GM10847 (cell line): ENCODE measurements around the gene WFDC6.

Experiments
- POLR2A ChIP-seq: IDR thresholded peaks from 2 replicates; pipeline ENCODE4 v1.6.1; 2011; ENCODE audit not compliant: insufficient read length; ENCODE audit errors: extremely low read depth

WFDC6 gene

GRCh38 chr20:45539382-45539781 is at the start of gene WFDC6:
WFDC6 (minus strand) TSS chr20:45539482; CDS start chr20:45539407, 75 bp downstream.
- TF ChIP-seq POLR2A, result no peak

DNA sequence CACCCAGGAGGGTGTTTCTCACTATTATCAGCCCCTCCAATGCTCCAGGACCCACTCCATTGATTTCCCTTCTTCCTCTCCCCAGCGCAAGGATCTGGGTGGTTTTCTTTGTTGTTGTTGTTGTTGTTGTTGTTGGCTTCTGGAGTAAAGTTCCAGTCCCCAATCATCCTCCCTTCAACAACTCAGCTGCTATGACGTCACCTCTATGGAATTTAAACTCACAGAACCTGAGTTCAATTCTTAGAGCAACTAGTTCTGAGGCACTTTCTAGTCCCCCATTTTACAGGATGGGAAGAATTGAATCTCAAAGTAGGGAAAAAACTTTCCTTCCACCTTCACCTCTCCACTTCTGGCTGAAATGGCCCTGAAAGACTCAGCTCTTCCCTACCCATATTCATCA is 49.5 kb upstream of the WFDC6 start:
- TF ChIP-seq POLR2A, result no peak

DNA sequence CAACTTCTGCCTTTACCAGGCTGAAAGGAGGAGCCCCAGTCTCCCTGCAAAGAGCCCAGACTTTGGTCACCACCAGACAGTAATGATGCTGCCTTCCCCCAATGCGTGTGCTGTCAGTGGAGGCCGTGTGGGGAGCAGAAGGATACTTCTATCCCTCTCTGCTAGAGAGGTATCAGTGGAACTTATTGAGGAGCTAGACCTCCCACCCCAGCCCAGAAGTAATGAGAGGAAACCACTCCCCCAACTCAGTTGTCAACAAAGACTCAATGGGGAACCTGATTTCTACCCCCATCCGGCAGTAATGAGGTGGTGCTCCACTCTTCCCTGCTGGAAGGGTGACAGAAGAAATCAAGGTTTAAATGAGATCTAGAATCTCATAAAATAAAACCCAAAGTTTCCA is 44.2 kb upstream of the WFDC6 start:
- no peak for TF ChIP-seq POLR2A

GRCh38 chr20:45581702-45582101 is 42.4 kb upstream of the WFDC6 start:
- no peak for TF ChIP-seq POLR2A

GRCh38 chr20:45579184-45579583 is 39.9 kb upstream of the WFDC6 start, which contains the start of gene WFDC8:
WFDC8 (minus strand) TSS chr20:45579284; CDS start chr20:45579247, 37 bp downstream.
- TF ChIP-seq POLR2A, result no peak

- no peak for TF ChIP-seq POLR2A
Measured at GRCh38 chr20:45578231-45578630, 38.9 kb upstream of the WFDC6 start.

DNA sequence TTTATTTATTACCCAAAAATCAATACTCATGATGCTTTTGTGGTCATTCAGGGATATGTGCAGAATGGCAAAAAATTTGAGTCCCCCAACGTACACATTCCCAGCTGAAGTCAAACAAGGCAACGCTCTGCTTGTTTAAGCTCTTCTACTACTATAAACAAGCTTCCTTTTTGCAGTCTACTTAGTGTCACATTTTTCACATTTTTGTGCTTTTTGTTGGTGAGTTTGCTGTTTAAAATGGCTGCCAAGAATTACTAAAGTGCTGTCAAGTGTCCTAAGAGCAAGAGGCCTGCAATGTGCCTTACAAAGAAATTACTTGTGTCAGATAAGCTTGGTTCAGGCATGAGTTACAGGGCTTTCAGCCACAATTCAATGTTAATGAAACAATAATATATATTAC is 37.7 kb upstream of the WFDC6 start:
- no peak for TF ChIP-seq POLR2A

GRCh38 chr20:45575931-45576330 is 36.6 kb upstream of the WFDC6 start:
- no peak for TF ChIP-seq POLR2A

DNA sequence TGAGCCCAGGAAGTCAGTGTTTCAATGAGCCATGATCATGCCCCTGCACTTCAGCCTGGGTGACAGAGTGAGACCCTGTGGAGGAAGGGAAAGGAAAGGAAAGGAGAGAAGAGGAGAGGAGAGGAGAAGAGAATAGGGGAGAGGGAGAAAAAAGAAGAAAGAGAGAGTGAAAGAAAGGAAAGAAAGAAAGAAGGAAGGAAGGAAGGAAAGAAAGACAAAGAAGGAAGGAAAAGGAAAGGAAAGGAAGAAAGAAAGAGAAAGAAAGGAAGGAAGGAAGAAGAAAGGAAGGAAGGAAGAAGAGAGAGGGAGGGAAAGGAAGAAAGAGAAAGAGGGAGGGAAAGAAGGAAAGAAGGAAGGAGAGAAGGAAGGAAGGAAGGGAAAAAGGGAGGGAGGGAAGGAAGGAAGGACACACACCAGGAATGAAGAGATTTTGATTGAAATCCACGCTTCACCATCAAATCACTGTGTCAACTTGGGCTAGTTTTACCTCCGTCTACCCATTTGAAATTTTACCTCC is 25.5 kb upstream of the WFDC6 start:
- TF ChIP-seq POLR2A, result no peak

DNA sequence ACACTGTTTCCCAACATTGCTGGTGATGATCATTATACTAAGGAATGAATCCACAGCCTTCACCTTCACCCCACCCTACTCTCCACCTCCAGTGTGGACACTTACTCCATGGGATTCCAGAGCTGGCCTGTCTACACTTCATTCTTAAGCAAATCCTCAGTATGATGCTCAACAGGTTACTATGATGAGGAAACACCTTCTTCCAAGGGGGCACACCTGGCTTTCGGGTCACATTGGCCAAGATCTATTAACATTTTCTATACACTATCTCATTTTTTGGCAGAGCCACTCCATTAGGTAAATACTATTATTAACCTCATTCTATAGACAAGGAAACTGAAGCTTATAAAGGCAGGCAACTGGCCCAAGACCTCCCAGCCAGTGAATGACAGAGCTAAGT is 15.9 kb upstream of the WFDC6 start:
- TF ChIP-seq POLR2A, result no peak

DNA sequence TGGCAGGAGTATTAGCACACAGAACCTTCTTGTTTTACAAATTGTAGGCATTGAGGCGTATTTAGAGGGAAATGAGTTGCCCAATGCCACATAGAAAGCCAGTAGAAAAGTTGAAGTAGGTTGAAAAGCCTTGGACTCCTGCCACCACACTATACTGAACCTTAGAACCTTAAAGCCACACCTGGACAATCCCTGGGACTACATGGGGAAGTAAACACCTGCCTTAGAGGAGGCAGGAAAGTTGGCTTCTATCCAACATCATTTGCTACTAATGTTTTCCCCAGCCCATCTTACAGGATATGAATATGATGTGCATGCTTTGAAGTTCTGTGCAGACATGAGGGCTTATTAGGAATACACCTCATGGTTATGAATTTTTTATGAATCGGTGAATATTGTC is 13.2 kb upstream of the WFDC6 start:
- TF ChIP-seq POLR2A, result no peak

DNA sequence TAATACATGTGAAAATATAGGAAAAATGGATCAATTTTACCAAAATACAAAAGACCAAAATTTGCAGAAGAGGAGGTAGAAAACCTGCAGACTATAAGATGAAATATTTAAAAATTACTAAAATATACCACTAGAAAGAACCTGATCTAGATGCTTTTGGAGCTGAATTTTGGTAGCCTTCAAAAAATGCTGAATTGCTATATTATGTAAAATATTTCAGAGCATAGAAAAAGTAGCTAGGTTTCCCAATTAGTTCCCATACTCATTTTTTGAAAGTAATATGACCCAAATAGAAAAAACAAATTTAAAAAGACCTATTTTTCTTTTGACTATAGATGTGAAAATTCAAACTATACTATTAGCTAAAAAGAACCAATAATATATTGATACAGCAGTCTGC is 11.5 kb upstream of the WFDC6 start:
- no peak for TF ChIP-seq POLR2A

DNA sequence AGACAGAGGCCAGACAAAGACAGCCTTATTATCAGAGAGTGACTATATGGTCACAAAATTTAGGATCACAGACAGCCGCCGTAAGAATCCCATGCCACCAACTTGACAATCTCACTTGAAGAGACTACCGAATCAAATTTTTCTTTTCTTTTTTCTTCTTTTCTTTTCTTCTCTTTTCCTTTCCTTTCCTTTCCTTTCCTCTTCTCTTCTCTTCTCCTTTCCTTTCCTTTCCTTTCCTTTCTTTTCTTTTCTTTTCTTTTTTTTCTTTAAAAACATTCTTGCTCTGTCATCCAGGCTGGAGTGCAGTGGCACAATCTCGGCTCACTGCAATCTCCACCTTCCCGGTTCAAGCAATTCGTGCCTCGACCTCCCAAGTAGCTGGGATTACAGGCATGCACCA is 9.1 kb upstream of the WFDC6 start:
- TF ChIP-seq POLR2A, result no peak

DNA sequence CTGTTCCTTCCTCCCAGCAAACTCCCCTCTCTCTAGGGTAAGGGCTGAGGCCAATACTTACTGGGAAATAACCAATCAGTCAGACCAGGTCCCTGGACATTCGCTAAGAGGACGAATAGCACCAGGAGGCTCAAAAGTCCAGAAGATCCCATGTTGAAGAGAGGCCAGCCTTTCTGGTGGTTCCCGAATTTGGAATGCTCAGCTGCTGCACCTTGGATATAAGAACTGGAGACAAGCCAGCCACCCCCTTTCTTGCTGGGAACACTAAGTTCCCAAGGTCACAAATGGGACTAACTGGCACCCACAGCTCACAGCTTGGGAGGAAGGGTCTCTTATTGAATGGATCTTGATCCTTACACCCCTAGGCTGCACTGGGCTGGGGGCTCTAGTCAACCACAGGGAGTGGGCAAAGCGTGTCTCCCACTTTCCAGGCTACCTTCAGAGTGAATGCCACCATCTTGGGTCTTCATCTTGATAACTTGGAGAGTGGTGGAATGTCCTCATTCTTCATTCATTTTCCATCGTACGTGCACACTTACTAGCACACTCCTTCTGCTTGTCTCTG is 8.0 kb upstream of the WFDC6 start, which contains the start of gene EPPIN:
Gene EPPIN (minus strand): TSS at position 196 of the 565 bp plus-strand sequence. CDS start 44 bp downstream, at position 152.
- TF ChIP-seq POLR2A, result no peak

DNA sequence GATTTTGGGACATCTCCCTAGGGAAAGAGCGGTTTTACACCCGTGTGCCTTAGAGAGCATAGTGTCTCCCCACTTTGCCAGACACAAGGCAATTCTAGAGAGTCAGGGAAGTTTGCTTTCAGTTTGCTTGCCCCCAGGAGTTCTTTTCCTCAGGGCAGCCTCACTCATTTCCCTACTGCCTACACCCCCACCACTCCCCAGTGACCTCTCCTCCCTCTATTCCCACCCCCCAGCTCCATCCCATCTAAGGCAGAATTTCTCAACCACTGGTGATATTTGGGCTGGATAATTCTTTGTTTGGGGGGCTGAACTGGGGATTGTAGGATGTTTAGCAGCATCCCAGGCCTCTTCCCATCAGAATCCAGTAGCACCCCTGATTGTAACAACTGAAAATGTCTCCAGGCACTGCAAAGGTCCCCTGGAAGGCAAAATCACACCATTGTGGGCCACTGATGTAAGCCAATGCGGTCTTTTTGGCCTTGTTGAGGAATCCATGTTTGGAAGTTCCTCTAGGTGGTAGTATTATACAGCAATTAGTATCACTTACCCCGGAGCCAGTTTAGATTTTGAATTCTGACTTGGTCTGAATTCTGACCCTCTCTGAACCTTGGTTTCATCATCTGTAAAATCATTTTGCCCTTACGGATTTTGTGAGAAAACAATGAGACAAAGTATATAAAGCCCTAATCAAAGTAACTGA is 6.6 kb upstream of the WFDC6 start:
- TF ChIP-seq POLR2A, result no peak

GRCh38 chr20:45545351-45545750 is 6.1 kb upstream of the WFDC6 start:
- no peak for TF ChIP-seq POLR2A

DNA sequence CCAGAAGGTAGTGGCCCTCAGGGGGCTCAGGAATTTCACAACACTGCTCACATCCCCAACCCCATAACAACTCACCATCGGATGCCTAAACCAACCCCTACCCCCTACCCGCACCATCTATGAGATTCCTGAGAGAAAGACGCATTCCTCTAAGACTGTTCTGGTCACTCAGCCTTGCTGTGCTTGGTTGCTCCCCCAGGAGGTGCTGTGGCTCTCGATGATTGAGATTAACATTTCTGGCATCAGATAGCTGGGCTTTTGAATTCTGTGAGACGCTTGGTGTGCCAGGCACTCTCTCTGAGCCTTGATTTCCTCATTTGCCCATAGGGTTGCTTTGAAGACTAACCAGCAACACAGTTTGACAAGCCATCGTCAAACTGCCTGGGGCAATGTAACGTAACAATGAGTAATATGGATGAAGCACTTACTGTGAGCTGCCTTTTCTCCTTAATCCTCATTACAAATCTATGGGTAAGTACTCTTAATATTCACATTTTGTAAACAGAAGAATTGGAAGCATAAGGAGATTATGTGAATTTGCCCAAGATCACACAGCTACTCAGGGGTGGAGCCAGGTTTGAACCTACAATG is 978 bp downstream of the WFDC6 start:
- TF ChIP-seq POLR2A, result no peak

- no peak for TF ChIP-seq POLR2A
Measured at GRCh38 chr20:45527294-45527693, 12.0 kb downstream of the WFDC6 start.
